PC-9 (cell line): ENCODE data around the gene NALCN. TPM values are rescaled to one million over a fixed set of nuclear protein-coding genes. Genes with fewer than 3 reads are reported as not detected.

Experiments
- BruUV-seq: library from RNA; stranded (reverse); fragments of 400-500 nt; replicated peaks from 2 replicates; lab custom pipeline; 2021; lab: Mats Ljungman, UMichigan
- CTCF ChIA-PET: fragments of 300-600 bp; sonication (Branson Sonifier 250); formaldehyde crosslinking; loops from one replicate; lab custom pipeline; 2022; ENCODE audit warnings: antibody characterized with exemption; lab: Charles Lee
- POLR2A ChIA-PET: fragments of 300-600 bp; sonication (Branson Sonifier 250); formaldehyde crosslinking; loops from one replicate; lab custom pipeline; 2022; ENCODE audit warnings: antibody characterized with exemption; ENCODE audit not compliant: unreplicated experiment; lab: Charles Lee
- DNase-seq, 2 experiments: peaks; one replicate each; pipeline versions ENCODE4 v3.0.0 to v3.0.0-alpha.2; 2015 to 2022; ENCODE audit warnings: mixed read lengths in 1 of 2
- H2AFZ ChIP-seq: fragments of 200-600 bp; sonication (generic); 2 replicates; pipeline ENCODE4 v1.8.1; 2017; ENCODE audit warnings: antibody characterized with exemption
- H3F3A ChIP-seq: fragments of 200-600 bp; sonication (generic); 2 replicates; pipeline ENCODE4 v1.8.1; 2017; ENCODE audit warnings: antibody characterized with exemption, mild to moderate bottlenecking, low read depth; ENCODE audit not compliant: insufficient read depth
- H3K27ac ChIP-seq: fragments of 200-600 bp; sonication (generic); 2 replicates; pipeline ENCODE4 v1.6.1; 2016; ENCODE audit warnings: mixed run types
- H3K27me3 ChIP-seq: fragments of 200-600 bp; sonication (generic); 2 replicates; pipeline ENCODE4 v1.6.1; 2016; ENCODE audit warnings: low read depth, mixed run types; ENCODE audit not compliant: insufficient read depth
- H3K36me3 ChIP-seq: fragments of 200-600 bp; sonication (generic); 2 replicates; pipeline ENCODE4 v1.6.1; 2016; ENCODE audit warnings: low read depth, mixed run types
- H3K4me1 ChIP-seq: fragments of 200-600 bp; sonication (generic); replicated peaks from 2 replicates; pipeline ENCODE4 v1.6.1; 2016; ENCODE audit warnings: mixed run types; ENCODE audit not compliant: insufficient read depth
- H3K4me2 ChIP-seq: fragments of 200-600 bp; sonication (generic); 2 replicates; pipeline ENCODE4 v1.6.1; 2017; ENCODE audit warnings: mixed run types
- H3K4me3 ChIP-seq: fragments of 200-600 bp; sonication (generic); 2 replicates; pipeline ENCODE4 v1.6.1; 2016; ENCODE audit warnings: mixed run types
- H3K79me2 ChIP-seq: fragments of 200-600 bp; sonication (generic); 2 replicates; pipeline ENCODE4 v1.6.1; 2017; ENCODE audit warnings: low read depth, mixed run types
- H3K9me2 ChIP-seq: fragments of 200-600 bp; sonication (generic); 2 replicates; pipeline ENCODE4 v1.8.1; 2017; ENCODE audit warnings: mild to moderate bottlenecking; ENCODE audit not compliant: insufficient read depth
- H3K9me3 ChIP-seq: fragments of 200-600 bp; sonication (generic); 2 replicates; pipeline ENCODE4 v1.8.1; 2016; ENCODE audit warnings: low read depth; ENCODE audit not compliant: insufficient read depth
- H4K20me1 ChIP-seq: fragments of 200-600 bp; sonication (generic); 2 replicates; pipeline ENCODE4 v1.8.1; 2017; ENCODE audit not compliant: insufficient read depth
- EZH2 ChIP-seq: fragments of 200-600 bp; sonication (generic); IDR thresholded peaks from 2 replicates; pipeline ENCODE4 v1.8.0; 2017; ENCODE audit warnings: antibody characterized with exemption, low read depth
- intact Hi-C: fragments of 100-400 bp; cut with micrococcal nuclease; formaldehyde crosslinking; loops from one replicate; pipeline ENCODE4 v1.10.0; 2022; ENCODE audit not compliant: unreplicated experiment
- total RNA-seq: library from RNA; stranded (reverse); gene quantifications from 2 replicates; pipeline ENCODE4 v1.2.3, GENCODE V29; 2021
- TF ChIP-seq, protein P1 (sequence below): fragments of 200-600 bp; sonication (generic); conservative IDR thresholded peaks from 2 replicates; pipeline ENCODE4 v1.6.1; 2017; ENCODE audit warnings: mixed run types, antibody characterized with exemption, mild to moderate bottlenecking, moderate library complexity

NALCN gene
- total RNA-seq, 1 experiment from 2014 or later: 7.7 TPM

DNA sequence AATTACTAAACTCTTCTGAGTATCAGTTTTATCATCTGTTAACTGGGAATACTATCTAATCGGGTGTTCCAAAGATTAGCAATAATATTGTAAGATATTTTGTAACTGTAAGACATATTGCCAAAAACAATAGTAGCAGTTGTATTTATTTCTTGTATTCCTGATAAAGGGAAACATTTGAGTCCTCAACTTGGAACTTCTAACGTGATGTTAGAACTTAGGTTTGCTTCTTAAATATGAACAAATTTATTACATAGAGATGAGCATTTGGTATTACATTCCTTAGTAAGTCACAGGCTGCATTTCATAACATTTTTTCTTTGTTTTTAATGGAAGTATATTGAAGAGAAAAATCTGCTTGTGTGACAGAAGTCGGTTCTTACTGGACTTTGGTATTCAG is 225.3 kb downstream of the NALCN start:
- ChIA-PET POLR2A (no interaction called here), CTCF (no interaction called here)
- Histone ChIP-seq H3K9me3 (no peaks in the 10 kb centered on the region), H3K4me3 (no peak overlapping the region), H3K36me3 (no peaks in the 10 kb centered on the region), H3K79me2 (no peaks in the 10 kb centered on the region), H3K9me2 (no peaks in the 10 kb centered on the region), H2AFZ (no peak overlapping the region), H3K27me3 (no peaks in the 10 kb centered on the region), H3K4me1 (no peaks in the 10 kb centered on the region), H3K4me2 (no peak overlapping the region), H3F3A (no peaks in the 10 kb centered on the region), H3K27ac (no peak overlapping the region), H4K20me1 (no peaks in the 10 kb centered on the region)
- no TSS peak for BruUV-seq
- intact Hi-C loops: no loop called here
- no peak for TF ChIP-seq EZH2
- TF ChIP-seq, protein P1, sequence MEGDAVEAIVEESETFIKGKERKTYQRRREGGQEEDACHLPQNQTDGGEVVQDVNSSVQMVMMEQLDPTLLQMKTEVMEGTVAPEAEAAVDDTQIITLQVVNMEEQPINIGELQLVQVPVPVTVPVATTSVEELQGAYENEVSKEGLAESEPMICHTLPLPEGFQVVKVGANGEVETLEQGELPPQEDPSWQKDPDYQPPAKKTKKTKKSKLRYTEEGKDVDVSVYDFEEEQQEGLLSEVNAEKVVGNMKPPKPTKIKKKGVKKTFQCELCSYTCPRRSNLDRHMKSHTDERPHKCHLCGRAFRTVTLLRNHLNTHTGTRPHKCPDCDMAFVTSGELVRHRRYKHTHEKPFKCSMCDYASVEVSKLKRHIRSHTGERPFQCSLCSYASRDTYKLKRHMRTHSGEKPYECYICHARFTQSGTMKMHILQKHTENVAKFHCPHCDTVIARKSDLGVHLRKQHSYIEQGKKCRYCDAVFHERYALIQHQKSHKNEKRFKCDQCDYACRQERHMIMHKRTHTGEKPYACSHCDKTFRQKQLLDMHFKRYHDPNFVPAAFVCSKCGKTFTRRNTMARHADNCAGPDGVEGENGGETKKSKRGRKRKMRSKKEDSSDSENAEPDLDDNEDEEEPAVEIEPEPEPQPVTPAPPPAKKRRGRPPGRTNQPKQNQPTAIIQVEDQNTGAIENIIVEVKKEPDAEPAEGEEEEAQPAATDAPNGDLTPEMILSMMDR: no peak
- no peak for DNase-seq

GRCh38 chr13:101190337-101190736 is 226.0 kb downstream of the NALCN start:
- Histone ChIP-seq H3K9me3 (no peaks in the 10 kb centered on the region), H4K20me1 (no peaks in the 10 kb centered on the region), H3K4me1 (no peaks in the 10 kb centered on the region), H2AFZ (no peak overlapping the region), H3K27ac (no peak overlapping the region), H3K27me3 (no peaks in the 10 kb centered on the region), H3K79me2 (no peaks in the 10 kb centered on the region), H3K36me3 (no peaks in the 10 kb centered on the region), H3K4me2 (no peak overlapping the region), H3K4me3 (no peak overlapping the region), H3K9me2 (no peaks in the 10 kb centered on the region), H3F3A (no peaks in the 10 kb centered on the region)
- TF ChIP-seq, protein P1: no peak
- TF ChIP-seq EZH2: no peak
- intact Hi-C loops: no loop called here
- CTCF ChIA-PET: no interaction called here
- no TSS peak for BruUV-seq
- POLR2A ChIA-PET: no interaction called here
- DNase-seq: no peak

- no peak for TF ChIP-seq EZH2
- TF ChIP-seq, protein P1: no peak
- POLR2A ChIA-PET: no interaction called here
- no peaks in the 10 kb centered on the region for H3K4me1 ChIP-seq
These were observed 230.7 kb downstream of the NALCN start for GRCh38 chr13:101185606-101186005.

More at GRCh38 chr13:101185606-101186005, 230.7 kb downstream of the NALCN start:
- H3K27me3 ChIP-seq: no peaks in the 10 kb centered on the region
- H3K4me3 ChIP-seq: no peak overlapping the region
- no peaks in the 10 kb centered on the region for H3K79me2 ChIP-seq
- no peak overlapping the region for H3K27ac ChIP-seq
- BruUV-seq: no TSS peak
- intact Hi-C loops: loop anchor here (2.0 kb wide), 1 partner anchor 71 kb away; no protein-coding TSS in a partner anchor
- no peaks in the 10 kb centered on the region for H3K36me3 ChIP-seq
- no peak overlapping the region for H3K4me2 ChIP-seq
- CTCF ChIA-PET: no interaction called here
- DNase-seq: no peak
- H3F3A ChIP-seq: no peaks in the 10 kb centered on the region
- no peak overlapping the region for H2AFZ ChIP-seq
- H4K20me1 ChIP-seq: no peaks in the 10 kb centered on the region
- H3K9me2 ChIP-seq: no peaks in the 10 kb centered on the region
- H3K9me3 ChIP-seq: no peaks in the 10 kb centered on the region
